Stimulated activated CD4-positive, alpha-beta T cell treated with anti-CD3 and anti-CD28 coated beads, Interleukin-4, amount 100 ng/mL, for 1 hour (primary cell): ENCODE data around the gene IL1RAPL1.

ENCODE experiments used
- DNase-seq: peaks from one replicate; pipeline ENCODE4 v3.0.0-alpha.2; 2020

The IL1RAPL1 gene

GRCh38 chrX:28802625-28803024 is 215.4 kb downstream of the IL1RAPL1 start:
- no peak for DNase-seq

GRCh38 chrX:28835991-28836390 is 248.7 kb downstream of the IL1RAPL1 start:
- DNase-seq, result no peak

GRCh38 chrX:28843817-28844216 is 256.6 kb downstream of the IL1RAPL1 start:
- no peak for DNase-seq

DNA sequence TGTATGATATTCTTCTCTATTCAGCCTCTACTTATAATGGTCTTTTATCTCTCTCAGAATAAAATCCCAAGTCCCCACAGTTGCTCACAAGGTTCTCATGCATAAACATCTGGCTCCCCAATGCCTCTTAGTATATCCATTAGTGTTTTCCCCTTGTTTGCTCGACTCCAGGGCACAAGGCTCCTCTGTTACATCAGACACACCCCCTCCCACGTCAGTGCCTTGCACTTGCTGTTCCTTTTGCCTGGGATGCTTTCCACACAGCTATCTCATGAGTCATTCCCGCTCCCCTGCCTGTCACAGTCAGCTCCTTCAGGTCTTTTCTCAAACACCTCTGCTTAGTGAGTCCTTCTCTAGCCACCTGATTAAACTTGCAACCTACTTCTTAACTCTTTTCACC is 260.2 kb downstream of the IL1RAPL1 start:
- no peak for DNase-seq

GRCh38 chrX:28848707-28849106 is 261.5 kb downstream of the IL1RAPL1 start:
- no peak for DNase-seq

- DNase-seq, result no peak
Measured at GRCh38 chrX:28850955-28851354, 263.7 kb downstream of the IL1RAPL1 start.

- no peak for DNase-seq
Measured at GRCh38 chrX:28851871-28852270, 264.6 kb downstream of the IL1RAPL1 start.

- no peak for DNase-seq
Measured at GRCh38 chrX:28854637-28855036, 267.4 kb downstream of the IL1RAPL1 start.

DNA sequence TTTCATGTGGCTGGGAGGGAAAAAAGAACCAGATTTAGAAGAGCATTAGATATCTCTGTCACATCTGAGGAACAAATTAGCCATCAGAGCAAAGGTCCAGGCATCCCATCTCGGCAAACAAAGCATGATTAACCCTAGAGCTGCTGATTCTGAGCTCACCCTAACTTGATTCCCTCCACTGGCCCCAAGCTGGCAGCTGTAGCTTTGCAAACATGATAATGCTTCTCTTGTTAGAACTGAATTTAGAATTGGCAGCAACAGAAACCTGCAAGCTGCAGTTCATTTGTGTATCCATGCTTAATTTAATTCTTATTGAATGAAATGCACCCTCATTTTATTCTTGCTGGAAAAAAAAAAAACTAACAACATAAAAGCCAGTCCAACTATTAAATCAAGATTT is 289.2 kb downstream of the IL1RAPL1 start:
- DNase-seq, result no peak

- DNase-seq, result no peak
Measured at GRCh38 chrX:28876901-28877300, 289.7 kb downstream of the IL1RAPL1 start.

- DNase-seq, result no peak
Measured at GRCh38 chrX:28880136-28880535, 292.9 kb downstream of the IL1RAPL1 start.

GRCh38 chrX:28884823-28885222 is 297.6 kb downstream of the IL1RAPL1 start:
- DNase-seq, result no peak

DNA sequence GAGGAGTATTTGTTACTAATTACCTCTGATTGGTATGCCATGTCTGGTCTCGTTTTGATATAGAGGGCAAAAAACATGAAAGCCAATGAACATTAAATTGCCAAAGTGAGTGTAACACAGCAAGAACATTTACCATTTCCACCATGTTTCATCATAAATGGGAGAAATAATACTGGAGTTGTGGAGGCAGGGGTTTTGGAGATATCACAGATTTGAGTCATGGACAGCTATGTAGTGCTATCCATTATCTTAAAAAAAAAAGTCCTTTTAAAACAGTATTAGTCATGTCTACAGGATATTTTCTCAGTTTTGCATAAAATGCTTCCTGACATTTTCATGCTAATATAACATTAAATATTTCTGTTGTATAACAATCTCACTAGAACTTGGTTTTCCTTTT is 301.2 kb downstream of the IL1RAPL1 start:
- no peak for DNase-seq

GRCh38 chrX:28889591-28890090 is 302.4 kb downstream of the IL1RAPL1 start:
- no peak for DNase-seq

- DNase-seq, result no peak
Measured at GRCh38 chrX:28901637-28902036, 314.4 kb downstream of the IL1RAPL1 start.

- no peak for DNase-seq
Measured at GRCh38 chrX:28910487-28910886, 323.2 kb downstream of the IL1RAPL1 start.

DNA sequence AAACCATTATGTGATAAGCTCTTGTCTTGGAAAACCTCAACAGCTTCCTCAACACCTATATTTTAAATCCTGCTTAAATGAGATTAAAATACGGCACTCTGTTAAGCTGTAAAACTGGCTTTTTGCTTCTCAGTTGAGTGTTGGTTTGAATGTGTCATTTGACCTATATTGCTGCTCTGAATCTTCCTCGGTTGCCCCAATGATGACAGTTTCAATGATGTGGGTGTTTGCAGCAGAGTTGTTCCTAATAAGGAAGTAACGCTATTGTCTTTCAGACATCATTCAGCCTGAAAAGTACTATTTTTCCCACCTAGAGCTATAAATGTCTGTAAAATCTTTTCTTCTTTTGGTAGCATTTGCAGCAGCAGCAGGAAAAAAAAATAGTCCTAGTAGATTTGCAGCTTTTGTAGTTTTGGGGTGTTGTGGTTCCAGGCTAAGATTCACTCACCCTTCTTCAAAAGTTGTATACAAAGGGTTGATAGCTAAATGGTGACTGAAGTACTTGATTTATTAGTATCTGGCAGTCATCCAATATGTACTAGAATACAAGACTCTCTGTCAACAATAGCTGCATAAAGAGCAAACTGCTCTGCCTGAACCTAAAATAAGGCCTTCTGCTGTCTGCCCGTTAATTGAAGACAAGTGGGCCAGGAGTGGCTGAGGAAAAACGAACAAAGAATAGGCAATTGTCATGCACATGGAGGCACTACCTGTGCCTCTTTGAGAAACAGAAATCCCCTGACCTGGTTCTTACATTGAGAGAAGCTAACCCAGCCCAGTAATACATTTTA is 333.1 kb downstream of the IL1RAPL1 start:
- DNase-seq, result no peak

DNA sequence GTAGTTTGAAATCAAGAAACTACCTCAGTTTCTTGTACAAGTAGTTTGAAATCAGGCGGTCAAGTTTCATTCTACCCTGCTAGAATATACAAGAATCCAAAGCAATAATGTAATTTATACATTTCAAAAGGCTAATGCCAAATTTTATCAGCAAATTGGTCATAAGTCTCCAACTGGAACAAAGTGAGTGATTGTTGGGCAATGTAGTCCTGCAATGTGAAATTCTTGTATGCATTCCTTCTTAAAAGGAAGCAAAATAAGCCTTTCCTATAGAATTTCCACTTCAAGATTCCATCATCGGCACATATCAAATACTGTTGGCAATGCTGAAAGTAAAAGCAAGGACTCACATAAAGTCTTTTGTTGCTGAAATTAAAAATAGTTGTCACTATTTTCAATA is 334.9 kb downstream of the IL1RAPL1 start:
- DNase-seq, result no peak

- DNase-seq, result no peak
Measured at GRCh38 chrX:28946846-28947245, 359.6 kb downstream of the IL1RAPL1 start.

DNA sequence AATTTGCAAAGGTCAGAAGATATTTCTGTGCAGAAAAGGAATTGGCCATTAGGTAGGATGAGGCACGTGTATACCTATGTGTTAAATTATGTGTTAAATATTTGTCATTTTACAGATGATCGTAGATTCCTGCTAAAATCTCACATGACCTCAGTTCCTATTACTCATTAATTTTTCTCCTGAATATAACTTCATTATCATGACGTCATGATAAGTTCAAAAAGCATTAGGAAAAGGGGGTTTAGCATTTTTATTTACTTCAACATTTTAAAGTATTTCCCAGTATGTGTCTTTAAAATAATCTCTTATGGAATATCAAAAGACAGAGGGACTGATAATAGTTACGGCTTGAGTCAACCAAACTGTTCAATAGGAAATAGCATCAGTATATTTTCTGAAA is 372.8 kb downstream of the IL1RAPL1 start:
- DNase-seq, result no peak

- no peak for DNase-seq
Measured at GRCh38 chrX:28966331-28966730, 379.1 kb downstream of the IL1RAPL1 start.

GRCh38 chrX:28969126-28969525 is 381.9 kb downstream of the IL1RAPL1 start:
- DNase-seq, result no peak

DNA sequence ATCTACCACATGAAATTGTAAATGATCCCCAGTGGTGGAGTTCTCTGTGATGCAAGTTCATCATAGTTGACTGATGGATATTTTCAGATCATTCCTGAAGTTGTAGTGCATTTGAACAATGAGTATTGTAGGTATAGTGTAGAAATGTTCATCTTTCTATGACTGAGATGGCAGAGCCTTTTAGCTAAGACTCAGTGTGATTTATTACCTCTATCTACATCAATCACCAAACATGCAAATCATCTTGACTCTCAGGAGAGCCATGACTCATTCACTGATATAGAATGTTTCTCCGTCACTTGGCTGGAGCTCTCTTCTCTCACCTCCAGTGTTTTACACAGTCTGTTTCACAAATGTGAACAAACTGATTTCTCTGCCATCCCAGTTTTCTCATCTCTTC is 392.6 kb downstream of the IL1RAPL1 start:
- no peak for DNase-seq

DNA sequence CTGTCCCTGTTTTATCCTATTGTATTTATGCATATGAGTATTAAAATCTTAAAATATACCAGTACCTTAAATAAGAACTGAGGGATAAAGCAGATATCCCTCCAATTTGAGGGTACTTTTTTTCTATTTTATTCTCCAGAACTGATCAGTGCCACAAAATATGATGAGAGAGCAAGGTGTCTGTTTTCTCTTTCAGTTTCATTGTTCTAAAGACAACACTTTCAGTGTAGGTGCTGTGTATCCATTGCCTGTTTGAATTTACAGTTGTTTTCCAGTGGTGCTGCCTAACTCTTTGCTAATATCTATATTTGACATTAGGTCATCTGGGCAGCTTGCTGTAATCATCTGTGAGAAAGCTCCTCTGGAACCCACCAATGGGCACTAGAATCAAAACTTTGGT is 394.7 kb downstream of the IL1RAPL1 start:
- no peak for DNase-seq

DNA sequence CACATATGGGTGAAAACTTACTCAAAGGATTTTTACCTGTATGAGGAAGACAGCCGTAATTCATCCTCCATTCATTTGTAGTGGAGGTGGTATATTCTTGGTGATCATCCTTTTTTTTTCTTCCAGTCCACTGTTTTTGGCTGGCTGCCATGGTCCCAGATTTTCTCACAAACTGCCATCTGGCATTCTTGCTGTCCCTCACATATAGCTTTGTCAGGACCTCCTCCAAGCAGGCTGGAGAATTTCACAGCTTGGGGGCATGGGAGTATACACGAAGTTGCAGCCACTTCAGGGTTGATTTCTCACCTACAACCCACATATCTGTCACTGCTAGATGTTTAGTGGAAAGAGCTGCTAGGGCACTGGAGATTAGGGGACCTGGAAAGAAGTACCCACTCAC is 401.0 kb downstream of the IL1RAPL1 start:
- no peak for DNase-seq
